NCI-H2081 (cell line): ENCODE results near the gene DVL3.
"Not testable (repeated sequence)": the region's sequence is repeated elsewhere in the genome, so short reads cannot be mapped to it uniquely, and the experiment has no call there.

Source experiments
- DNase-seq, 2 experiments: peaks; one replicate each; lab custom pipeline; 2025; lab: John Stamatoyannopoulos, UW

The DVL3 gene

GRCh38 chr3:184154885-184155643 lies at the start of gene DVL3:
DVL3 (plus strand) TSS chr3:184155377; CDS start chr3:184155636, 259 bp downstream.
- DNase-seq, result peak; percentile 62 to 84

- DNase-seq, result no peak
Observed at GRCh38 chr3:184110316-184110725, 44.9 kb upstream of the DVL3 start.

- DNase-seq, result no peak
Observed at GRCh38 chr3:184116017-184116416, 39.2 kb upstream of the DVL3 start.

GRCh38 chr3:184117636-184118035 lies 37.5 kb upstream of the DVL3 start:
- DNase-seq, result no peak

GRCh38 chr3:184121031-184121430 lies 34.1 kb upstream of the DVL3 start:
- DNase-seq, result not testable (repeated sequence)

- no peak for DNase-seq
Observed at GRCh38 chr3:184126006-184126405, 29.2 kb upstream of the DVL3 start.

- DNase-seq, result peak in 1 of 2 experiments; percentile 41
Observed at GRCh38 chr3:184129012-184129411, 26.2 kb upstream of the DVL3 start.

GRCh38 chr3:184132945-184133344 lies 22.2 kb upstream of the DVL3 start:
- no peak for DNase-seq

DNA sequence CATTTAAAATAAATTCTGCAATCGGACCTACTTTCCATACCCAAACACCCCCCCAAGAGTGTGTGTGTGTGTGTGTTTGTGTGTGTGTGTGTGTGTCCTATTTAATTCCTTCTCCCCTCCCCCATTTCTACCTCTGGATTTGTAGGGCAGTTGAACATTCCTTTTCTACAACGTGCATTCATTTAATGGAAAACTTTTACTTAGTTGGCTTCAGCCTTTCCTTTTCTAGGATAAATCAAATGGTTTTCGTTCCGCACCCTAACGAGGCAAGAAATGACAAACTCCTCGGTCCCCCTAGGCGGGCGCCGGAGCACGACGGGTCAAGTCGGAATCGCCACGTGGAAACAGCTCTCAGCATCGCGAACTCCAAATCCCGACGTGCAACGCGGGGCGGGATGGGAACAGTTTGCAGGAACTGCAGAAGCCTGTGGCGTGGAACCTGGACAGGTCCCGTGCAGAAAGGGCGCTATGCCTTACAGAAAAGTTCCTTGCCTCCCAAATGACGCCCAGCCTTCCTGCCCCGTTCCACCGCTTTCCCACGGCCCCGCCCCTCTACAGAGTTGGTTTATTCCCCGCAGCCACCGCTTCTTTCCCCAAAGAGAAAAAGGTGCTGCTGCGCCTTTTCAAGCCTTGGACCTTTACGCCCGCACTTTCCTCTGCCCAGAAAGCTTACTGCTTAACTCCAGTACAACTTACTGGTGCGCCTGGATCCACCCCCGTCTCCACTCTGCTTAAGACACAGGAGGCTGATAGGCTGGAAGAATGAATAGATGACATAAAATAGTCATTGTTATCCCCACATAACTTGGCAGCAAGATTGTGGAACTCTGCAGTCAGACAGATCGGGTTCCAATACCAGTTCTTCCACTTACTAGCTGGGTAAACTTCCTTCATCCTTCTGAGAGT lies 21.1 kb upstream of the DVL3 start:
- DNase-seq, result peak; percentile 89 to 95

GRCh38 chr3:184134746-184135148 lies 20.4 kb upstream of the DVL3 start:
- peak in 1 of 2 experiments; percentile 64 for DNase-seq

DNA sequence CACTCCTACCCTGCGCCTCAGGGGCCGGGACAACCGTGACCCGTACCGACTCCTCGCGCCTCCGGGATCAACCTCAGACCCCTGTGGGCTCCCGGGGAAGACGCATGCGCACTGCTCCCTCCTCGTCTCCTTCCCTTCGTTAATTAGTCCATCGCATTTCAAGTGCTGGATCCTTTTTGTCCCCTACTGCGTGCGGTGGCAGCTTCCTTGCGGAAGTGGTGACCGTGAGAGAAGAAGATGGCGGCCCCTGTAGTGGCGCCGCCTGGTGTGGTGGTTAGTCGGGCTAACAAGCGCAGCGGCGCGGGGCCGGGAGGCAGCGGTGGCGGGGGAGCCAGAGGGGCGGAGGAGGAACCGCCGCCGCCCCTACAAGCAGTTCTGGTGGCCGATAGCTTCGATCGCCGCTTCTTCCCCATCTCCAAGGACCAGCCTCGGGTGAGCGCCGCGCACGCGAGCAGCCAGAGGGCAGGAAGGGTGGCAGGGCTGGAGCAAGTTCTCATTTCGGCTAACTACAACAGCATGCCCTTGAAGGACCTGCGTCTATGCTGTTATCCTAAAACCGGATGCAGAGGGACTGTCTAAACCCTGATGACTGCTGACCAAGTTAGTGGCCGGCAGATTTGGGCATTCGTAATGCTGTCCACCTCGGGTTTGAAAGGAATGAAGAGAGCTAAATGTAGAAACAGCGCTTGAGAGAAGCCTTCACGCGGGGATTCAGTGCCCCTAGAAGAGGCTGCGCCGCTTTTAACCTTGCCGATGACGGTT lies 19.8 kb upstream of the DVL3 start, which contains the start of gene EIF2B5:
Gene EIF2B5, plus strand, starts transcription at position 210 of the 762 bp plus-strand sequence. Its CDS starts 28 bp downstream, at position 238.
- DNase-seq, result peak; percentile 98 to 99

DNA sequence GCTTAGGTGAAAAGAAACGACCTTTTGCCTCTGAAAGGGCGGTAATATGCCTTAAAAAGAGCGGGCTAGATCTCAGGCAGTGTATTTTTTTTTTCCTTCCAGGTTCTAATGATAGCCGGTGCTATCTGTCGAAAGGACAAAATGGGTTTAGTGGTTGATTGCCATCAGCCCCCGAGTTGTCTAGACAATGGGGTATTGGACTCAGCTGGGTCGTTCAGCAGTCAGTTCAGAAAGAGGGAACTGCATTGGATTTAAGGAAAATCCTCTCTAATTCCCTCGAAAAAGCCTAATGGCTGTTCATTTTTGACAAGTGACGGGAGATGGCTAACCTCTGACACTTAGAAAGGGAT lies 19.3 kb upstream of the DVL3 start:
- DNase-seq, result no peak

GRCh38 chr3:184140436-184140835 lies 14.7 kb upstream of the DVL3 start:
- no peak for DNase-seq

DNA sequence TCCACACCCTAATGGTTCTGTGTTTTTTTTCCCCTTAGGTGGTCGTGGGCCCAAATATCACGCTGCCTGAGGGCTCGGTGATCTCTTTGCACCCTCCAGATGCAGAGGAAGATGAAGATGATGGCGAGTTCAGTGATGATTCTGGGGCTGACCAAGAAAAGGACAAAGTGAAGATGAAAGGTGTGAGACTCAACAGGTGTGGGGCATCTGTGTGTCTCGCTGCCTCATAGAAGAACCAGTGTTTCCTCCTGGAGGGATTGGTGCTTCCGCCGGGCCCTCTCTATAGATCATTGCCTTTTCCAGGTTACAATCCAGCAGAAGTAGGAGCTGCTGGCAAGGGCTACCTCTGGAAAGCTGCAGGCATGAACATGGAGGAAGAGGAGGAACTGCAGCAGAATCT lies 13.0 kb upstream of the DVL3 start:
- DNase-seq, result no peak

DNA sequence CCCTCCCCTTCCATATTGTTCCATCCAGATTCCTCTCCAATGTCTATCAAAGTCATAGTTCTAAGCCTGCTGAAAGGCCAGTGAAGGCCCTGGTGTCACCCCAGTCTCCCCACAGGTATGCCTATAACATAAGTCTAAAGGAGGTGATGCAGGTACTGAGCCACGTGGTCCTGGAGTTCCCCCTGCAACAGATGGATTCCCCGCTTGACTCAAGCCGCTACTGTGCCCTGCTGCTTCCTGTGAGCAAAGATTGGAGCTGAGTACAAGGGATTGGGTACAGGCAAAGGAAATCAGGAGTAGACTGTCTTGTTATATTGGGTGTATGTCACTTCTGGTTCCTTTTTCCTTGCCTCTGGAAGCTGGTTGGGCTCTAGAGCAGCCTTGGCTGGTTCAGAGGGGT lies 11.8 kb upstream of the DVL3 start:
- no peak for DNase-seq

DNA sequence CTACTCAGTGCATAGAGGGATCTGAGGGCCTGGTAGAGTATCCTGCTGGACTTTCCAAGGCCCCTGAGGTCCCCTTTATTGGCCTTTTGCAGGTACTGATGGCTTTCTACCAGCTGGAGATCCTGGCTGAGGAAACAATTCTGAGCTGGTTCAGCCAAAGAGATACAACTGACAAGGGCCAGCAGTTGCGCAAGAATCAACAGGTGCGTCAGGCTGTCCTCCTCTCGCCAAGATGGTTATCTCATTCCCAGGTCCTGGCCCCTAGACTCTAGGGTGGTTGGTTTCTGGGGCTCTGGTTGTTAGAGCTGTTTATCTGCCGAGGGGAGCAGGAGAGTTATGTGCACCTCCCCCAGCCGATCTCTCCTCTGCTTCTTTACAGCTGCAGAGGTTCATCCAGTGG lies 10.7 kb upstream of the DVL3 start:
- DNase-seq, result no peak

GRCh38 chr3:184145111-184145524 lies 10.1 kb upstream of the DVL3 start:
- peak; percentile 78 to 84 for DNase-seq

DNA sequence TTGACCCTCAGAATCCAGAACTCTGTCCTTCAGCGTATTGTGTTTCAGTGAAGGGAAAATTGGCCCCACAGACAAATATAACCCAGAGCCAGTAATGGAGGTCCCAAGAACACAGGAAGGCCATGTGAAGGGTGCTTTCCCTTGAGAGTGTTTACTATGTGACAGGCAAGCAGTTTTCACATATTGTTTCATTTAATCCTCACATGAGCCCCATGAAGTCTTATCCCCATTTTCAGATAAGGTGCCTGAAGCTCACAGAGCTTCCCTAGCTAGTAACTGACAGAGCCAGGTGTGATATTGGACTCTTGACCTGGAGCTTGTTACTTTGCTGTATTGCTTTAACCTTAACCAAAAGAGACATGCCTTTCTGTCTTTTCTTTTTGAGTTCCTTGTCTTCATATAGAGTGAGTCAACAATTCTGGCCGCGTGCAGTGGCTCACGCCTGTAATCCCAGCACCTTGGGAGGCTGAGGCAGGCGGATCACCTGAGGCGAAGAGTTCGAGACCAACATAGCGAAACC lies 9.4 kb upstream of the DVL3 start:
- no peak for DNase-seq

DNA sequence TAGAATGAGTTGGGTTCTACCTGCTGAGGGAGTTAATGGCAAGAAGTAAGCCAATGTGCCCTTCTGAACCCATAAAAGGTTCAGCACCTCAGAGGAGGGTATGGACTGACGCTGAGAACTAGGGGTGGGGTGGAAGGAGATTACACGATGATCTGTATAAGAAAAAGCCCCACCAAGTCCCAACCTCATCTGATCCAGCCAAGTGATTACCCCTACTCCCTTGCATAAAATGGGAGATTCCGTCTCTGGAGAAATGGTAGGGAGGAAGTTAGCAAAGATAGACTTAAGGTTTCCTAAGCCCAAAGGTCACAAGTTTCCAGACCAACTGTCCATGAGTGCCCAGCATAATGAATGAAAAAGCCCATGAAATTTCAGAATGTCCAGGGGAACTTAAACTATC lies 7.1 kb upstream of the DVL3 start:
- no peak for DNase-seq

- no peak for DNase-seq
Observed at GRCh38 chr3:184149123-184149522, 6.1 kb upstream of the DVL3 start.

DNA sequence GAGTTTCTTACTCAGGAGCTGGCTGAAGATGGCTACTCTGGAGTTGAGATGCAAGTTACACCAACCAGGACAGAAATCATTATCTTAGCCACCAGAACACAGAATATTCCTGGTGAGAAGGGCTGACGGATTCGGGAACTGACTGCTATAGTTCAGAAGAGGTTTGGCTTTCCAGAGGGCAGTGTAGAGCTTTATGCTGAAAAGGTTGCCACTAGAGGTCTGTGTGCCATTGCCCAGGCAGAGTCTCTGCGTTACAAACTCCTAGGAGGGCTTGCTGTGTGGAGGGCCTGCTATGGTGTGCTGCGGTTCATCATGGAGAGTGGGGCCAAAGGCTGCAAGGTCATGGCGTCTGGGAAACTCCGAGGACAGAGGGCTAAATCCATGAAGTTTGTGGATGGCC lies 5.4 kb upstream of the DVL3 start:
- DNase-seq, result not testable (repeated sequence)
